ENCODE results near the gene SPATA16. TPM values are rescaled to one million over a fixed set of nuclear protein-coding genes. Genes with fewer than 3 reads are reported as not detected.
"Not testable (repeated sequence)": the region's sequence is repeated elsewhere in the genome, so short reads cannot be mapped to it uniquely, and the experiment has no call there.

The SPATA16 gene
- total RNA-seq, 2 donors from 2014 or later, result not detected

GRCh38 chr3:172968646-172969045, 172.4 kb downstream of the SPATA16 start:
- H3K36me3 ChIP-seq, result no peaks in the 10 kb centered on the region
- DNase-seq (ENCODE audit: low spot score) (no peak), ATAC-seq (ENCODE audit: insufficient number of reproducible peaks, low FRiP score, low read depth) (no peak)
- no peak overlapping the region for H3K27ac ChIP-seq
- no peaks in the 10 kb centered on the region for H3K27me3 ChIP-seq (replicated peaks; ENCODE audit: insufficient read depth)
- H3K4me1 ChIP-seq (ENCODE audit: control insufficient read depth in 1 of 2, low read depth in 2 of 2), result no peaks in the 10 kb centered on the region
- no peak overlapping the region for H3K4me3 ChIP-seq
- H3K9me3 ChIP-seq, result no peaks in the 10 kb centered on the region
- TF ChIP-seq CTCF (IDR thresholded peaks at IDR 0.05), result no peak

- DNase-seq (ENCODE audit: low spot score), result no peak
- H3K27me3 ChIP-seq (replicated peaks; ENCODE audit: insufficient read depth), result no peaks in the 10 kb centered on the region
- no peaks in the 10 kb centered on the region for H3K36me3 ChIP-seq
- TF ChIP-seq CTCF (IDR thresholded peaks at IDR 0.05), result no peak
- H3K27ac ChIP-seq, result no peak overlapping the region
- ATAC-seq (ENCODE audit: insufficient number of reproducible peaks, low FRiP score, low read depth), result no peak
- no peaks in the 10 kb centered on the region for H3K9me3 ChIP-seq
- H3K4me3 ChIP-seq, result no peak overlapping the region
- H3K4me1 ChIP-seq (ENCODE audit: control insufficient read depth in 1 of 2, low read depth in 2 of 2), result no peaks in the 10 kb centered on the region
Observed at GRCh38 chr3:172965256-172965655, 175.8 kb downstream of the SPATA16 start.

- H3K4me3 ChIP-seq; DNase-seq (ENCODE audit: low spot score); H3K4me1 ChIP-seq (ENCODE audit: control insufficient read depth in 1 of 2, low read depth in 2 of 2); H3K9me3 ChIP-seq; H3K27ac ChIP-seq; ATAC-seq (ENCODE audit: insufficient number of reproducible peaks, low FRiP score, low read depth); H3K27me3 ChIP-seq (replicated peaks; ENCODE audit: insufficient read depth); H3K36me3 ChIP-seq: not testable (repeated sequence)
Observed at GRCh38 chr3:172960626-172961182, 180.3 kb downstream of the SPATA16 start.

GRCh38 chr3:172958565-172958964, 182.5 kb downstream of the SPATA16 start:
- H3K27me3 ChIP-seq (replicated peaks; ENCODE audit: insufficient read depth), result no peaks in the 10 kb centered on the region
- H3K27ac ChIP-seq, result no peak overlapping the region
- DNase-seq (ENCODE audit: low spot score) (no peak), ATAC-seq (ENCODE audit: insufficient number of reproducible peaks, low FRiP score, low read depth) (no peak)
- no peak for TF ChIP-seq CTCF (IDR thresholded peaks at IDR 0.05)
- H3K4me1 ChIP-seq (ENCODE audit: control insufficient read depth in 1 of 2, low read depth in 2 of 2), result no peaks in the 10 kb centered on the region
- H3K9me3 ChIP-seq, result no peaks in the 10 kb centered on the region
- no peak overlapping the region for H3K4me3 ChIP-seq
- H3K36me3 ChIP-seq, result no peaks in the 10 kb centered on the region

GRCh38 chr3:172953571-172953970, 187.5 kb downstream of the SPATA16 start:
- H3K27ac ChIP-seq, result no peak overlapping the region
- H3K36me3 ChIP-seq, result no peaks in the 10 kb centered on the region
- no peaks in the 10 kb centered on the region for H3K27me3 ChIP-seq (replicated peaks; ENCODE audit: insufficient read depth)
- TF ChIP-seq CTCF (IDR thresholded peaks at IDR 0.05), result no peak
- DNase-seq (ENCODE audit: low spot score) (no peak), ATAC-seq (ENCODE audit: insufficient number of reproducible peaks, low FRiP score, low read depth) (no peak)
- no peaks in the 10 kb centered on the region for H3K9me3 ChIP-seq
- H3K4me3 ChIP-seq, result no peak overlapping the region
- no peaks in the 10 kb centered on the region for H3K4me1 ChIP-seq (ENCODE audit: control insufficient read depth in 1 of 2, low read depth in 2 of 2)

- TF ChIP-seq CTCF (IDR thresholded peaks at IDR 0.05), result no peak
- Histone ChIP-seq H3K4me1 (ENCODE audit: control insufficient read depth in 1 of 2, low read depth in 2 of 2) (no peaks in the 10 kb centered on the region), H3K36me3 (no peaks in the 10 kb centered on the region), H3K9me3 (no peaks in the 10 kb centered on the region), H3K27ac (no peak overlapping the region), H3K27me3 (replicated peaks; ENCODE audit: insufficient read depth) (no peaks in the 10 kb centered on the region), H3K4me3 (no peak overlapping the region)
- DNase-seq (ENCODE audit: low spot score) (no peak), ATAC-seq (ENCODE audit: insufficient number of reproducible peaks, low FRiP score, low read depth) (no peak)
Observed at GRCh38 chr3:172951511-172951910, 189.5 kb downstream of the SPATA16 start.

Data from thoracic aorta (tissue), 2 donors.